HCT116 (cell line): Measurements from ENCODE around the gene TTBK1.

Experiments used
- EGR1 ChIP-seq: IDR thresholded peaks from 2 replicates; pipeline ENCODE4 v1.6.1; 2012; ENCODE audit warnings: low read depth
- EZH2phosphoT487 ChIP-seq: fragments of 200-600 bp; IDR thresholded peaks from 2 replicates; pipeline ENCODE4 v1.6.1; 2018; ENCODE audit warnings: antibody characterized with exemption, borderline replicate concordance
- POLR2A ChIP-seq: IDR thresholded peaks from 2 replicates; pipeline ENCODE4 v1.7.0; 2011; ENCODE audit warnings: borderline replicate concordance; ENCODE audit not compliant: insufficient read depth, insufficient read length; ENCODE audit errors: extremely low read depth
- POLR2AphosphoS5 ChIP-seq: IDR thresholded peaks from 2 replicates; pipeline ENCODE4 v1.6.1; 2011; ENCODE audit warnings: mild to moderate bottlenecking, low read depth, low read length, moderate library complexity
- SIN3A ChIP-seq: IDR thresholded peaks from 2 replicates; pipeline ENCODE4 v1.6.1; 2012; ENCODE audit warnings: low read depth
- TCF7L2 ChIP-seq: IDR thresholded peaks from 2 replicates; pipeline ENCODE4 v1.7.0; 2011; ENCODE audit warnings: borderline replicate concordance, inconsistent platforms; ENCODE audit not compliant: insufficient read depth, insufficient read length; ENCODE audit errors: extremely low read depth
- YY1 ChIP-seq: IDR thresholded peaks from 2 replicates; pipeline ENCODE4 v1.6.1; 2011; ENCODE audit warnings: low read length, low read depth, moderate library complexity, mild to moderate bottlenecking; ENCODE audit not compliant: insufficient replicate concordance; ENCODE audit errors: extremely low read depth
- TF ChIP-seq, protein P1 (sequence below), 3 experiments: fragments of 200-600 bp in 1 of 3; sonication (generic) in 1 of 3; IDR thresholded peaks in 2 of 3; conservative IDR thresholded peaks in 1 of 3; 2 replicates each; pipeline ENCODE4 v1.5.1; 2012 to 2017; ENCODE audit warnings: low read depth in 2 of 3, low read length in 2 of 3, antibody characterized with exemption in 1 of 3, borderline replicate concordance in 1 of 3, control low read depth in 1 of 3, mild to moderate bottlenecking in 1 of 3, mixed read lengths in 1 of 3, mixed run types in 1 of 3, moderate library complexity in 1 of 3; ENCODE audit not compliant: insufficient read depth in 1 of 3
- TF ChIP-seq, protein P2 (sequence below): IDR thresholded peaks from 2 replicates; pipeline ENCODE4 v1.6.1; 2012; ENCODE audit warnings: low read depth

DNA sequence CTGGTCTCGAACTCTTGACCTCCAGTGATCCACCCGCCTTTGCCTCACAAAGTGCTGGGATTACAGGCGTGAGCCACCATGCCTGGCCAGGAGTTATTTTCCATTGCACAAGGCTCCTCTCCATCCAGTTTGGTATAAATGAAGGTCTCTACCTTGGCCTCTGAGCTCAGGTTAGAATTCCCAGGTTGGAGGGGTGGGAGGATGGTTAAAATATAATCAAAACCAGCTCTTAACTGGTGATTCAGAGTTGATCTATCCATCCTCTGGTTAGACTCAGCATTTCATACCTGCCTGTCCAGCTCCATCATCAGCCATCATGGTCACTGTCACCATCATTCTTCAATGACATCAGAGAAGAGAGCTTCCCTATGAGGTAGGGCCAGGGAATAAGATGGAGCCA lies 52.2 kb downstream of the TTBK1 start:
- TF ChIP-seq, protein P1, sequence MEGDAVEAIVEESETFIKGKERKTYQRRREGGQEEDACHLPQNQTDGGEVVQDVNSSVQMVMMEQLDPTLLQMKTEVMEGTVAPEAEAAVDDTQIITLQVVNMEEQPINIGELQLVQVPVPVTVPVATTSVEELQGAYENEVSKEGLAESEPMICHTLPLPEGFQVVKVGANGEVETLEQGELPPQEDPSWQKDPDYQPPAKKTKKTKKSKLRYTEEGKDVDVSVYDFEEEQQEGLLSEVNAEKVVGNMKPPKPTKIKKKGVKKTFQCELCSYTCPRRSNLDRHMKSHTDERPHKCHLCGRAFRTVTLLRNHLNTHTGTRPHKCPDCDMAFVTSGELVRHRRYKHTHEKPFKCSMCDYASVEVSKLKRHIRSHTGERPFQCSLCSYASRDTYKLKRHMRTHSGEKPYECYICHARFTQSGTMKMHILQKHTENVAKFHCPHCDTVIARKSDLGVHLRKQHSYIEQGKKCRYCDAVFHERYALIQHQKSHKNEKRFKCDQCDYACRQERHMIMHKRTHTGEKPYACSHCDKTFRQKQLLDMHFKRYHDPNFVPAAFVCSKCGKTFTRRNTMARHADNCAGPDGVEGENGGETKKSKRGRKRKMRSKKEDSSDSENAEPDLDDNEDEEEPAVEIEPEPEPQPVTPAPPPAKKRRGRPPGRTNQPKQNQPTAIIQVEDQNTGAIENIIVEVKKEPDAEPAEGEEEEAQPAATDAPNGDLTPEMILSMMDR (IDR thresholded peaks at IDR 0.05 in 2 of 3, conservative IDR thresholded peaks at IDR 0.05 in 1 of 3; ENCODE audit: borderline replicate concordance in 1 of 3, insufficient read depth in 1 of 3, low read depth in 2 of 3, low read length in 2 of 3), result no peak
- no peak for TF ChIP-seq POLR2AphosphoS5
- no peak for TF ChIP-seq POLR2A
- TF ChIP-seq SIN3A, result no peak
- TF ChIP-seq YY1, result no peak
- no peak for TF ChIP-seq EGR1
- TF ChIP-seq TCF7L2, result no peak
- no peak for TF ChIP-seq EZH2phosphoT487
- TF ChIP-seq, protein P2, sequence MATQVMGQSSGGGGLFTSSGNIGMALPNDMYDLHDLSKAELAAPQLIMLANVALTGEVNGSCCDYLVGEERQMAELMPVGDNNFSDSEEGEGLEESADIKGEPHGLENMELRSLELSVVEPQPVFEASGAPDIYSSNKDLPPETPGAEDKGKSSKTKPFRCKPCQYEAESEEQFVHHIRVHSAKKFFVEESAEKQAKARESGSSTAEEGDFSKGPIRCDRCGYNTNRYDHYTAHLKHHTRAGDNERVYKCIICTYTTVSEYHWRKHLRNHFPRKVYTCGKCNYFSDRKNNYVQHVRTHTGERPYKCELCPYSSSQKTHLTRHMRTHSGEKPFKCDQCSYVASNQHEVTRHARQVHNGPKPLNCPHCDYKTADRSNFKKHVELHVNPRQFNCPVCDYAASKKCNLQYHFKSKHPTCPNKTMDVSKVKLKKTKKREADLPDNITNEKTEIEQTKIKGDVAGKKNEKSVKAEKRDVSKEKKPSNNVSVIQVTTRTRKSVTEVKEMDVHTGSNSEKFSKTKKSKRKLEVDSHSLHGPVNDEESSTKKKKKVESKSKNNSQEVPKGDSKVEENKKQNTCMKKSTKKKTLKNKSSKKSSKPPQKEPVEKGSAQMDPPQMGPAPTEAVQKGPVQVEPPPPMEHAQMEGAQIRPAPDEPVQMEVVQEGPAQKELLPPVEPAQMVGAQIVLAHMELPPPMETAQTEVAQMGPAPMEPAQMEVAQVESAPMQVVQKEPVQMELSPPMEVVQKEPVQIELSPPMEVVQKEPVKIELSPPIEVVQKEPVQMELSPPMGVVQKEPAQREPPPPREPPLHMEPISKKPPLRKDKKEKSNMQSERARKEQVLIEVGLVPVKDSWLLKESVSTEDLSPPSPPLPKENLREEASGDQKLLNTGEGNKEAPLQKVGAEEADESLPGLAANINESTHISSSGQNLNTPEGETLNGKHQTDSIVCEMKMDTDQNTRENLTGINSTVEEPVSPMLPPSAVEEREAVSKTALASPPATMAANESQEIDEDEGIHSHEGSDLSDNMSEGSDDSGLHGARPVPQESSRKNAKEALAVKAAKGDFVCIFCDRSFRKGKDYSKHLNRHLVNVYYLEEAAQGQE, result no peak
